ENCODE results near the gene POU4F1. TPM values are rescaled to one million over a fixed set of nuclear protein-coding genes. Genes with fewer than 3 reads are reported as not detected.

Gene POU4F1
- total RNA-seq, 1 donor from 2014 or later: not detected

GRCh38 chr13:78638216-78638615, 34.9 kb upstream of the POU4F1 start:
- H3K4me3 Mint-ChIP-seq (ENCODE audit: unreplicated experiment): no peak overlapping the region
- H3K9me3 Mint-ChIP-seq (ENCODE audit: unreplicated experiment): no peaks in the 10 kb centered on the region
- H3K27ac Mint-ChIP-seq (ENCODE audit: unreplicated experiment): no peak overlapping the region
- DNase-seq (ENCODE audit: extremely low spot score, unreplicated experiment): no peak
- peaks cover 27% of the 10 kb centered on the region for H3K36me3 Mint-ChIP-seq (ENCODE audit: unreplicated experiment)
- H3K4me1 Mint-ChIP-seq (ENCODE audit: unreplicated experiment): no peaks in the 10 kb centered on the region
- H3K27me3 Mint-ChIP-seq (ENCODE audit: unreplicated experiment): no peaks in the 10 kb centered on the region
- TF ChIP-seq, protein P1, sequence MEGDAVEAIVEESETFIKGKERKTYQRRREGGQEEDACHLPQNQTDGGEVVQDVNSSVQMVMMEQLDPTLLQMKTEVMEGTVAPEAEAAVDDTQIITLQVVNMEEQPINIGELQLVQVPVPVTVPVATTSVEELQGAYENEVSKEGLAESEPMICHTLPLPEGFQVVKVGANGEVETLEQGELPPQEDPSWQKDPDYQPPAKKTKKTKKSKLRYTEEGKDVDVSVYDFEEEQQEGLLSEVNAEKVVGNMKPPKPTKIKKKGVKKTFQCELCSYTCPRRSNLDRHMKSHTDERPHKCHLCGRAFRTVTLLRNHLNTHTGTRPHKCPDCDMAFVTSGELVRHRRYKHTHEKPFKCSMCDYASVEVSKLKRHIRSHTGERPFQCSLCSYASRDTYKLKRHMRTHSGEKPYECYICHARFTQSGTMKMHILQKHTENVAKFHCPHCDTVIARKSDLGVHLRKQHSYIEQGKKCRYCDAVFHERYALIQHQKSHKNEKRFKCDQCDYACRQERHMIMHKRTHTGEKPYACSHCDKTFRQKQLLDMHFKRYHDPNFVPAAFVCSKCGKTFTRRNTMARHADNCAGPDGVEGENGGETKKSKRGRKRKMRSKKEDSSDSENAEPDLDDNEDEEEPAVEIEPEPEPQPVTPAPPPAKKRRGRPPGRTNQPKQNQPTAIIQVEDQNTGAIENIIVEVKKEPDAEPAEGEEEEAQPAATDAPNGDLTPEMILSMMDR (IDR thresholded peaks at IDR 0.05): no peak

- TF ChIP-seq, protein P1 (IDR thresholded peaks at IDR 0.05): no peak
- no peaks in the 10 kb centered on the region for H3K4me1 Mint-ChIP-seq (ENCODE audit: unreplicated experiment)
- no peak overlapping the region for H3K4me3 Mint-ChIP-seq (ENCODE audit: unreplicated experiment)
- no peak overlapping the region for H3K27ac Mint-ChIP-seq (ENCODE audit: unreplicated experiment)
- peaks cover 41% of the 10 kb centered on the region for H3K36me3 Mint-ChIP-seq (ENCODE audit: unreplicated experiment)
- no peaks in the 10 kb centered on the region for H3K27me3 Mint-ChIP-seq (ENCODE audit: unreplicated experiment)
- DNase-seq (ENCODE audit: extremely low spot score, unreplicated experiment): no peak
- no peaks in the 10 kb centered on the region for H3K9me3 Mint-ChIP-seq (ENCODE audit: unreplicated experiment)
Measured at GRCh38 chr13:78636495-78636894, 33.1 kb upstream of the POU4F1 start.

GRCh38 chr13:78632996-78633395, 29.6 kb upstream of the POU4F1 start:
- no peak overlapping the region for H3K4me3 Mint-ChIP-seq (ENCODE audit: unreplicated experiment)
- peaks cover 37% of the 10 kb centered on the region for H3K36me3 Mint-ChIP-seq (ENCODE audit: unreplicated experiment)
- DNase-seq (ENCODE audit: extremely low spot score, unreplicated experiment): no peak
- no peaks in the 10 kb centered on the region for H3K9me3 Mint-ChIP-seq (ENCODE audit: unreplicated experiment)
- no peaks in the 10 kb centered on the region for H3K4me1 Mint-ChIP-seq (ENCODE audit: unreplicated experiment)
- no peak overlapping the region for H3K27ac Mint-ChIP-seq (ENCODE audit: unreplicated experiment)
- H3K27me3 Mint-ChIP-seq (ENCODE audit: unreplicated experiment): no peaks in the 10 kb centered on the region
- TF ChIP-seq, protein P1 (IDR thresholded peaks at IDR 0.05): no peak

DNA sequence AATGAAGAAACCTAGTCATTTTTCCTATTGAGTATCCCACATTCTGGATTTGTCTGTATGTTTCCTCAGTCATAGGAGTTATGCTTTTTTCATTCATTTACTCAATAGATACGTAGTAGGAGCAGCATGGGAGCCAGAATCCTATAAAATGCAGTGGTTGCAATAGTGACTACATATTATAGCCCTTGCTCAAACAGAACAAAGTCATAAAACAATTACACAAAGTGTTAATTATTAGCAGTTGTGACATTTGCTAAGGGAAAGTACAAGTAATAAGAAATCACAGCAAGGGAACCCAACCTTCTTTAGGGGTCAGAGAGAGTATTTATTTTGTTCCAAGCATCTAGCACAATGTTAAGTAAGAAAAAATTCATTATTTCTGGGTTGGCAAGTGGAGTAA, 27.7 kb upstream of the POU4F1 start:
- H3K27ac Mint-ChIP-seq (ENCODE audit: unreplicated experiment): no peak overlapping the region
- TF ChIP-seq, protein P1 (IDR thresholded peaks at IDR 0.05): no peak
- H3K9me3 Mint-ChIP-seq (ENCODE audit: unreplicated experiment): no peaks in the 10 kb centered on the region
- H3K4me1 Mint-ChIP-seq (ENCODE audit: unreplicated experiment): no peaks in the 10 kb centered on the region
- no peak for DNase-seq (ENCODE audit: extremely low spot score, unreplicated experiment)
- no peak overlapping the region for H3K4me3 Mint-ChIP-seq (ENCODE audit: unreplicated experiment)
- no peaks in the 10 kb centered on the region for H3K27me3 Mint-ChIP-seq (ENCODE audit: unreplicated experiment)
- peaks cover 36% of the 10 kb centered on the region for H3K36me3 Mint-ChIP-seq (ENCODE audit: unreplicated experiment)

DNA sequence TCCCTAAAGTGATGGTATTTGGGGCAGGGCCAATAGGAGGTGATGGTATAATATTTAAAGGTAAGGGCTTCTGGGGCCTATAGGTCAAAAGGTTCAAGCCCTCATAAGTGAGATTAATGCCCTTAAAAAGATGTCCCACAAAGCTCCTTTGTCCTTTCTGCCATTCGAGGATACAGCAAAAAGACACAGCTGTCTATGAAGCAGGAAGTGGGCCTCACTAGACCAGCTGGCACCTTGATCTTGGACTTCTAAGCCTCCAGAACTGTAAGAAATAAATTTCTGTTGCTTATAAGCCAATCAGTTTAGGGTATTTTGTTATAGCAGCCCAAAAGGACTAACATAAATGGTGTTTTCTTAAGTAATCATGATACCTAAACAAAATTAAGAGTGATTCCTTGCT, 27.2 kb upstream of the POU4F1 start:
- Mint-ChIP-seq H3K4me1 (ENCODE audit: unreplicated experiment) (no peaks in the 10 kb centered on the region), H3K4me3 (ENCODE audit: unreplicated experiment) (no peak overlapping the region), H3K9me3 (ENCODE audit: unreplicated experiment) (no peaks in the 10 kb centered on the region), H3K36me3 (ENCODE audit: unreplicated experiment) (peaks cover 36% of the 10 kb centered on the region), H3K27me3 (ENCODE audit: unreplicated experiment) (no peaks in the 10 kb centered on the region), H3K27ac (ENCODE audit: unreplicated experiment) (no peak overlapping the region)
- TF ChIP-seq, protein P1 (IDR thresholded peaks at IDR 0.05): no peak
- no peak for DNase-seq (ENCODE audit: extremely low spot score, unreplicated experiment)
